ENCODE data around the gene CD86.

CD86 gene

GRCh38 chr3:122092460-122093165, 37.5 kb downstream of the CD86 start:
- no peak for DNase-seq (ENCODE audit: low read depth)

GRCh38 chr3:122094125-122094524, 39.0 kb downstream of the CD86 start:
- no peak for DNase-seq (ENCODE audit: low read depth)

GRCh38 chr3:122094693-122095092, 39.5 kb downstream of the CD86 start:
- DNase-seq (ENCODE audit: low read depth): no peak

GRCh38 chr3:122097141-122097540, 42.0 kb downstream of the CD86 start:
- DNase-seq (ENCODE audit: low read depth): no peak

- no peak for DNase-seq (ENCODE audit: low read depth)
Observed at GRCh38 chr3:122098611-122099010, 43.4 kb downstream of the CD86 start.

- DNase-seq (ENCODE audit: low read depth): no peak
Observed at GRCh38 chr3:122099255-122099654, 44.1 kb downstream of the CD86 start.

GRCh38 chr3:122100083-122100482, 44.9 kb downstream of the CD86 start:
- DNase-seq (ENCODE audit: low read depth): no peak

- DNase-seq (ENCODE audit: low read depth): no peak
Observed at GRCh38 chr3:122100591-122101463, 45.7 kb downstream of the CD86 start.

- DNase-seq (ENCODE audit: low read depth): no peak
Observed at GRCh38 chr3:122101646-122102045, 46.5 kb downstream of the CD86 start.

GRCh38 chr3:122102191-122102935, 47.2 kb downstream of the CD86 start:
- no peak for DNase-seq (ENCODE audit: low read depth)

GRCh38 chr3:122103821-122104514, 48.8 kb downstream of the CD86 start:
- no peak for DNase-seq (ENCODE audit: low read depth)

- DNase-seq (ENCODE audit: low read depth): no peak
Observed at GRCh38 chr3:122104515-122105194, 49.5 kb downstream of the CD86 start.

GRCh38 chr3:122105626-122106025, 50.5 kb downstream of the CD86 start:
- no peak for DNase-seq (ENCODE audit: low read depth)

GRCh38 chr3:122107171-122107570, 52.0 kb downstream of the CD86 start:
- DNase-seq (ENCODE audit: low read depth): no peak

- DNase-seq (ENCODE audit: low read depth): no peak
Observed at GRCh38 chr3:122111974-122112373, 56.8 kb downstream of the CD86 start.

GRCh38 chr3:122112754-122113153, 57.6 kb downstream of the CD86 start:
- no peak for DNase-seq (ENCODE audit: low read depth)

- DNase-seq (ENCODE audit: low read depth): no peak
Observed at GRCh38 chr3:122123850-122124249, 68.7 kb downstream of the CD86 start.

GRCh38 chr3:122132949-122133540, 77.9 kb downstream of the CD86 start:
- DNase-seq (ENCODE audit: low read depth): no peak

GRCh38 chr3:122146466-122146865, 91.3 kb downstream of the CD86 start:
- no peak for DNase-seq (ENCODE audit: low read depth)

GRCh38 chr3:122148941-122149627, 93.9 kb downstream of the CD86 start:
- no peak for DNase-seq (ENCODE audit: low read depth)

All from stimulated activated CD8-positive, alpha-beta memory T cell treated with anti-CD3 and anti-CD28 coated beads, Interleukin-15, amount 100 ng/mL, for 1 hour (primary cell).